ENCODE data around the gene MFSD12. TPM values are rescaled to one million over a fixed set of nuclear protein-coding genes. Genes with fewer than 3 reads are reported as not detected.

MFSD12 gene
- total RNA-seq, 1 donor from 2014 or later: 181 TPM

DNA sequence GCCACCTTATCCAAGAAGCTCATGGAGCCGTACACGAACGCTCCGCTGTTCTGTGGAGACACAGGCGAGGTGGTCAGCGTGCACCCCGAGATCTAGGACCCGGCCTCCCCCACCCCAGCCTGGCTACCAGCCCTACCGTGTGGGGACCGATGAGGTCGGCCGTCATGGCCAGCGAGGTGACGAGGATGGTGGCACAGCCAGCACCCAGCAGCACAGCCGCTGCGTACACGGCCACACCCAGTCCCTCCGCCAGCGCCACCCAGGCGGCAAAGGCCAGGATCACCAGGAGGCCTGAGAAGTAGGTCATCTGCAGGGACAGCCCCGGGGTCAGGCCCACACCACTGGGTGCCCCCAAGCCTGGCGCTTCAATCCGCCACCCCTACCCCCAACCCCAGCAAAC, 11.3 kb downstream of the MFSD12 start:
- Histone ChIP-seq H3K4me3 (ENCODE audit: insufficient read depth, low read depth, low read length) (no peak overlapping the region), H3K79me2 (ENCODE audit: insufficient read depth, low read length) (peaks cover 6% of the 10 kb centered on the region), H3K4me1 (ENCODE audit: insufficient read depth, low read length) (no peaks in the 10 kb centered on the region), H2AFZ (ENCODE audit: low read depth, low read length) (no peak overlapping the region), H3K9me3 (ENCODE audit: insufficient read depth, low read depth, low read length) (no peaks in the 10 kb centered on the region), H3K36me3 (ENCODE audit: insufficient read depth, low read length) (peaks cover 3% of the 10 kb centered on the region), H3K4me2 (ENCODE audit: low read length) (no peak overlapping the region), H3K27me3 (ENCODE audit: insufficient read depth, low read length) (no peaks in the 10 kb centered on the region), H3K9ac (ENCODE audit: low read length) (no peak overlapping the region), H3K27ac (ENCODE audit: low read depth, low read length) (no peak overlapping the region), H4K20me1 (ENCODE audit: insufficient read depth, low read length) (peaks cover 67% of the 10 kb centered on the region)
- H3K4me3 Mint-ChIP-seq (ENCODE audit: unreplicated experiment): no peak overlapping the region
- H3K27me3 Mint-ChIP-seq (ENCODE audit: low read depth, unreplicated experiment): no peaks in the 10 kb centered on the region
- H3K4me1 Mint-ChIP-seq (ENCODE audit: low read depth, unreplicated experiment): no peaks in the 10 kb centered on the region
- H3K36me3 Mint-ChIP-seq (ENCODE audit: low read depth, unreplicated experiment): peaks cover 4% of the 10 kb centered on the region
- no peaks in the 10 kb centered on the region for H3K9me3 Mint-ChIP-seq (ENCODE audit: unreplicated experiment)
- TF ChIP-seq, protein P1, sequence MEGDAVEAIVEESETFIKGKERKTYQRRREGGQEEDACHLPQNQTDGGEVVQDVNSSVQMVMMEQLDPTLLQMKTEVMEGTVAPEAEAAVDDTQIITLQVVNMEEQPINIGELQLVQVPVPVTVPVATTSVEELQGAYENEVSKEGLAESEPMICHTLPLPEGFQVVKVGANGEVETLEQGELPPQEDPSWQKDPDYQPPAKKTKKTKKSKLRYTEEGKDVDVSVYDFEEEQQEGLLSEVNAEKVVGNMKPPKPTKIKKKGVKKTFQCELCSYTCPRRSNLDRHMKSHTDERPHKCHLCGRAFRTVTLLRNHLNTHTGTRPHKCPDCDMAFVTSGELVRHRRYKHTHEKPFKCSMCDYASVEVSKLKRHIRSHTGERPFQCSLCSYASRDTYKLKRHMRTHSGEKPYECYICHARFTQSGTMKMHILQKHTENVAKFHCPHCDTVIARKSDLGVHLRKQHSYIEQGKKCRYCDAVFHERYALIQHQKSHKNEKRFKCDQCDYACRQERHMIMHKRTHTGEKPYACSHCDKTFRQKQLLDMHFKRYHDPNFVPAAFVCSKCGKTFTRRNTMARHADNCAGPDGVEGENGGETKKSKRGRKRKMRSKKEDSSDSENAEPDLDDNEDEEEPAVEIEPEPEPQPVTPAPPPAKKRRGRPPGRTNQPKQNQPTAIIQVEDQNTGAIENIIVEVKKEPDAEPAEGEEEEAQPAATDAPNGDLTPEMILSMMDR (IDR thresholded peaks at IDR 0.05; ENCODE audit: insufficient read depth, low read depth, low read length): no peak
- TF ChIP-seq EZH2 (IDR thresholded peaks at IDR 0.05; ENCODE audit: insufficient read depth, low read length): no peak
- DNase-seq (ENCODE audit: low read depth) (no peak), FAIRE-seq (no peak)
- no peak overlapping the region for H3K27ac Mint-ChIP-seq (ENCODE audit: unreplicated experiment)

DNA sequence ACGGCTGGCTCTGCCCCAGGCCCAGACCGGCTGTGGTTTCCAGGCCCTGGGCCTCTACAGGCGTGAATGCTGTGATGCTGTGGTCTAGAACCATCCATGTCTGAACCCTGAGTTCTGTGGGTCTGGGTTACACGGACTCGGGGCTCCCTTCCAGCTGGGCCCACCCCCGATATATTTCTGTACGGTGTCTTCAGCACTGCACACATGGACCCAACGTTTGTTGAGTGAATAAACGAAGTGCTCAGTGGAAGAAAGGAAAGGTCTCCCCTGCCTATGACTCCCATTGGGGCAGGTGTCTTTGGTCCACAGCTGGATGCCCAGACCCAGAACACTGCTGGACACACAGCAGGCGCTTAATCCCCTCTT, 11.7 kb downstream of the MFSD12 start:
- H3K27ac ChIP-seq (ENCODE audit: low read depth, low read length): no peak overlapping the region
- Mint-ChIP-seq H3K27ac (ENCODE audit: unreplicated experiment) (no peak overlapping the region), H3K36me3 (ENCODE audit: low read depth, unreplicated experiment) (peaks cover 1% of the 10 kb centered on the region), H3K27me3 (ENCODE audit: low read depth, unreplicated experiment) (no peaks in the 10 kb centered on the region), H3K9me3 (ENCODE audit: unreplicated experiment) (no peaks in the 10 kb centered on the region), H3K4me1 (ENCODE audit: low read depth, unreplicated experiment) (no peaks in the 10 kb centered on the region), H3K4me3 (ENCODE audit: unreplicated experiment) (no peak overlapping the region)
- H3K36me3 ChIP-seq (ENCODE audit: insufficient read depth, low read length): peaks cover 3% of the 10 kb centered on the region
- TF ChIP-seq EZH2 (IDR thresholded peaks at IDR 0.05; ENCODE audit: insufficient read depth, low read length): no peak
- no peak for DNase-seq (ENCODE audit: low read depth)
- no peak for FAIRE-seq
- H4K20me1 ChIP-seq (ENCODE audit: insufficient read depth, low read length): peaks cover 62% of the 10 kb centered on the region
- H3K4me2 ChIP-seq (ENCODE audit: low read length): no peak overlapping the region
- no peaks in the 10 kb centered on the region for H3K27me3 ChIP-seq (ENCODE audit: insufficient read depth, low read length)
- no peak overlapping the region for H2AFZ ChIP-seq (ENCODE audit: low read depth, low read length)
- no peak overlapping the region for H3K9ac ChIP-seq (ENCODE audit: low read length)
- peaks cover 2% of the 10 kb centered on the region for H3K79me2 ChIP-seq (ENCODE audit: insufficient read depth, low read length)
- H3K9me3 ChIP-seq (ENCODE audit: insufficient read depth, low read depth, low read length): no peaks in the 10 kb centered on the region
- H3K4me3 ChIP-seq (ENCODE audit: insufficient read depth, low read depth, low read length): no peak overlapping the region
- no peaks in the 10 kb centered on the region for H3K4me1 ChIP-seq (ENCODE audit: insufficient read depth, low read length)

DNA sequence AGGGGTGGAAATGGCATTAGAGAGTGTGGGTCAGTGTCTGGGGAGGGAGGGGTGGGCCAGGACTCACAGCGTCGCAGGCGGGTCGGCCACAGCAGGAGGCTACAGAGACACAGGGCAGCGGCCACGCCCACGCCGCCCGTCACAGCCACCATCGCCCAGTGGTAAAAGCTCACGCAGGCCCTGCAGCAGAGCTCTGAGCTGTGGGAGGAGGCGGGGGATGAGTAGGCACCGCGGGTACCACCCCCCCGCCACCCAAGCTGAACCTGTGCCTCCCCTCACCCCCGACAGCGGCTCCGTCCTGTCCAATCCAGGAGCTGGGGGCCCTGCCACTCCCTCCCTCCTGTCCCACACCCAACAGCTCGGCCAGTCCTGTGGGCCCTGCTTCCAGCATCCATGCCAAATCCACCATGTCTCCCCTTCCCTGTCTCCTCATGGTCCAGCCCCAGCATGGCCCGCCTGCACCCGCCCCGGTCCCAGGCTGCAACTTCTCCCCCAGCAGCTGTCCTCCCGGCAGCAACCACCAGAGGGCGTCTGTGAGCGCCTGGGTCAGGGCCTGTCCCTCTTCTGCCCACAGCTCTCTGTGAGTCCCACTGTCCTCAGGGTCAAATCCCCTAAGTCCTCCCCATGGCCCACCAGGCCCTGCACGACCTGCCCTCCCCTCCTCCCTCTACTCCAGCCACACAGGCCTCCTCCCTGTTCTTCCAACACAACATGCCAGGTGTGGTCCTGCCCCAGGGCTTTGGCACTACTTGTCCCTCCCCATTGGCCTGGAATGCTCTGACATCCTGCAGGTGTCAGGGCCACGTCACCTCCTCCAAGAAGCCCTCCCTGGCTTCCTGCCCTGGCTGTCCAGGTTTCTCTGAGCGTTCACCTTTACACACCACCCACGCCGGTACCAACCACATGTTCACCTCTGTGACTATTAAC, 12.4 kb downstream of the MFSD12 start:
- Mint-ChIP-seq H3K27me3 (ENCODE audit: low read depth, unreplicated experiment) (no peaks in the 10 kb centered on the region), H3K36me3 (ENCODE audit: low read depth, unreplicated experiment) (peaks cover 1% of the 10 kb centered on the region), H3K4me1 (ENCODE audit: low read depth, unreplicated experiment) (no peaks in the 10 kb centered on the region), H3K4me3 (ENCODE audit: unreplicated experiment) (no peak overlapping the region), H3K9me3 (ENCODE audit: unreplicated experiment) (no peaks in the 10 kb centered on the region), H3K27ac (ENCODE audit: unreplicated experiment) (no peak overlapping the region)
- no peak overlapping the region for H3K27ac ChIP-seq (ENCODE audit: low read depth, low read length)
- TF ChIP-seq, protein P1 (IDR thresholded peaks at IDR 0.05; ENCODE audit: insufficient read depth, low read depth, low read length): peak; percentile 61
- no peak for TF ChIP-seq EZH2 (IDR thresholded peaks at IDR 0.05; ENCODE audit: insufficient read depth, low read length)
- no peaks in the 10 kb centered on the region for H3K4me1 ChIP-seq (ENCODE audit: insufficient read depth, low read length)
- H2AFZ ChIP-seq (ENCODE audit: low read depth, low read length): no peak overlapping the region
- H3K36me3 ChIP-seq (ENCODE audit: insufficient read depth, low read length): peaks cover 3% of the 10 kb centered on the region
- no peak overlapping the region for H3K9ac ChIP-seq (ENCODE audit: low read length)
- FAIRE-seq (no peak), DNase-seq (ENCODE audit: low read depth) (no peak)
- no peak overlapping the region for H3K4me2 ChIP-seq (ENCODE audit: low read length)
- no peaks in the 10 kb centered on the region for H3K27me3 ChIP-seq (ENCODE audit: insufficient read depth, low read length)
- H4K20me1 ChIP-seq (ENCODE audit: insufficient read depth, low read length): peaks cover 61% of the 10 kb centered on the region
- H3K4me3 ChIP-seq (ENCODE audit: insufficient read depth, low read depth, low read length): no peak overlapping the region
- H3K79me2 ChIP-seq (ENCODE audit: insufficient read depth, low read length): no peaks in the 10 kb centered on the region
- no peaks in the 10 kb centered on the region for H3K9me3 ChIP-seq (ENCODE audit: insufficient read depth, low read depth, low read length)

Data from astrocyte (in vitro differentiated cells and primary cell).